HepG2 (cell line): ENCODE results near the gene TEKT2. TPM values are rescaled to one million over a fixed set of nuclear protein-coding genes. Genes with fewer than 3 reads are reported as not detected.

Experiments used
- BCL6 ChIP-seq: IDR thresholded peaks from 2 replicates; pipeline ENCODE4 v1.6.1; 2016; ENCODE audit warnings: missing genetic modification reagents, missing compliant biosample characterization
- CBX5 ChIP-seq: sonication (generic); formaldehyde crosslinking; IDR thresholded peaks from 2 replicates; pipeline ENCODE4 v1.4.0; 2020; ENCODE audit warnings: missing genetic modification reagents, borderline replicate concordance
- HNRNPL ChIP-seq: fragments of 200-400 bp; formaldehyde crosslinking; IDR thresholded peaks from 2 replicates; pipeline ENCODE4 v1.6.1; 2017; ENCODE audit warnings: mild to moderate bottlenecking, low read depth, low read length
- NFAT5 ChIP-seq: sonication (generic); formaldehyde crosslinking; IDR thresholded peaks from 2 replicates; pipeline ENCODE4 v1.4.0; 2020; ENCODE audit warnings: missing genetic modification reagents
- PRDM10 ChIP-seq: sonication (generic); formaldehyde crosslinking; IDR thresholded peaks from 2 replicates; pipeline ENCODE4 v1.4.0; 2020; ENCODE audit warnings: low read depth, missing genetic modification reagents
- RBAK ChIP-seq: sonication (generic); formaldehyde crosslinking; IDR thresholded peaks from 2 replicates; pipeline ENCODE4 v1.5.1; 2020; ENCODE audit warnings: mild to moderate bottlenecking, missing genetic modification reagents
- SMYD3 ChIP-seq: sonication (generic); formaldehyde crosslinking; IDR thresholded peaks from 2 replicates; pipeline ENCODE4 v1.8.1; 2023; ENCODE audit warnings: mild to moderate bottlenecking, missing genetic modification reagents
- SSRP1 ChIP-seq: IDR thresholded peaks from 2 replicates; pipeline ENCODE4 v1.6.1; 2016; ENCODE audit warnings: control low read depth
- THAP9 ChIP-seq: sonication (generic); formaldehyde crosslinking; IDR thresholded peaks from 2 replicates; pipeline ENCODE4; 2020; ENCODE audit warnings: missing genetic modification reagents, mild to moderate bottlenecking, borderline replicate concordance
- ZBTB2 ChIP-seq: sonication (generic); formaldehyde crosslinking; IDR thresholded peaks from 2 replicates; pipeline ENCODE4 v1.8.0; 2022; ENCODE audit warnings: low read depth, missing genetic modification reagents
- ZNF232 ChIP-seq: sonication (generic); formaldehyde crosslinking; IDR thresholded peaks from 2 replicates; pipeline ENCODE4 v1.4.0; 2020; ENCODE audit warnings: missing genetic modification reagents, borderline replicate concordance
- ZNF350 ChIP-seq: sonication (generic); formaldehyde crosslinking; IDR thresholded peaks from 2 replicates; pipeline ENCODE4 v1.4.0; 2020; ENCODE audit warnings: mild to moderate bottlenecking, low read depth, missing genetic modification reagents, borderline replicate concordance
- ZNF703 ChIP-seq: sonication (generic); formaldehyde crosslinking; IDR thresholded peaks from 2 replicates; pipeline ENCODE4 v1.5.1; 2020; ENCODE audit warnings: missing genetic modification reagents, mild to moderate bottlenecking, moderate library complexity, borderline replicate concordance
- ZSCAN20 ChIP-seq: sonication (generic); formaldehyde crosslinking; IDR thresholded peaks from 2 replicates; pipeline ENCODE4 v1.4.0; 2020; ENCODE audit warnings: missing genetic modification reagents, mild to moderate bottlenecking, borderline replicate concordance
- polyA plus RNA-seq, 8 experiments: library from polyadenylated mRNA; depleted of rRNA in 3 of 8; stranded (reverse) in 7 of 8; unstranded in 1 of 8; fragments of >200 nt; fragmentation: Illumina TruSeq in 4 of 8; extraction: Trizol in 4 of 8; gene quantifications; 2 replicates each; pipeline versions ENCODE4 v1.2.1 to v1.2.3, GENCODE V29; 2011 to 2016; ENCODE audit warnings: low read depth in 4 of 8, missing spikeins in 1 of 8, mixed read lengths in 1 of 8; ENCODE audit not compliant: insufficient read depth in 1 of 8
- total RNA-seq, 5 experiments: library from RNA; depleted of rRNA; stranded (reverse); fragments of >200 nt; fragmentation: Illumina TruSeq; extraction: Trizol; gene quantifications; 2 replicates each; pipeline ENCODE4 v1.2.3, GENCODE V29; 2016; ENCODE audit warnings: low read depth in 1 of 5

The TEKT2 gene
- total and polyA plus RNA-seq, 2 of the 13 experiments (the other 11 are each of a cell fraction or from before 2014, with no cell fraction given), result 0.31 to 0.38 TPM

- TF ChIP-seq ZBTB2 (CRISPR knock-in tag) (peak; percentile 73), HNRNPL (0 out of 2 replicates have a peak, but pooled peaks have one; percentile 22), PRDM10 (CRISPR knock-in tag) (peak; percentile 73), RBAK (CRISPR knock-in tag) (no peak), THAP9 (CRISPR knock-in tag) (peak; percentile 86), ZNF232 (CRISPR knock-in tag) (peak; percentile 87; the same call in 1 of the 2 replicates), SMYD3 (CRISPR knock-in tag) (no peak), ZSCAN20 (CRISPR knock-in tag) (no peak), CBX5 (CRISPR knock-in tag) (peak; percentile 90), ZNF703 (CRISPR knock-in tag) (peak; percentile 91), SSRP1 (CRISPR knock-in tag) (0 out of 2 replicates have a peak, but pooled peaks have one; percentile 9), BCL6 (peak; percentile 47; the same call in 1 of the 2 replicates), ZNF350 (CRISPR knock-in tag) (peak; percentile 89; the same call in 1 of the 2 replicates), NFAT5 (CRISPR knock-in tag) (peak; percentile 84)
Observed at GRCh38 chr1:36088577-36089392, 4.9 kb downstream of the TEKT2 start, which contains the start of gene ADPRS (continued).
